Amygdala (tissue), 56 donors: Measurements from ENCODE around the gene WWTR1.

Experiments used
- DNase-seq, 56 donors: peaks; one replicate each; lab custom pipeline; 2025; lab: John Stamatoyannopoulos, UW

The WWTR1 gene

GRCh38 chr3:149599236-149599635, 58.6 kb downstream of the WWTR1 start:
- peak in 2 of 56 donors; percentile 22 to 34 for DNase-seq

- no peak for DNase-seq
These were observed 61.6 kb downstream of the WWTR1 start for GRCh38 chr3:149596134-149596770.

GRCh38 chr3:149593418-149594160, 64.2 kb downstream of the WWTR1 start:
- DNase-seq = no peak

- DNase-seq = peak in 1 of 56 donors; percentile 19
These were observed 65.0 kb downstream of the WWTR1 start for GRCh38 chr3:149592758-149593240.

GRCh38 chr3:149590691-149591441, 67.0 kb downstream of the WWTR1 start:
- DNase-seq = no peak

- DNase-seq = no peak
These were observed 68.5 kb downstream of the WWTR1 start for GRCh38 chr3:149589332-149589731.

- no peak for DNase-seq
These were observed 68.9 kb downstream of the WWTR1 start for GRCh38 chr3:149588909-149589308.

GRCh38 chr3:149587383-149587782, 70.4 kb downstream of the WWTR1 start:
- DNase-seq = no peak

GRCh38 chr3:149586871-149587270, 71.0 kb downstream of the WWTR1 start:
- no peak for DNase-seq

- no peak for DNase-seq
These were observed 72.5 kb downstream of the WWTR1 start for GRCh38 chr3:149585401-149585726.

- no peak for DNase-seq
These were observed 73.7 kb downstream of the WWTR1 start for GRCh38 chr3:149583921-149584635.

GRCh38 chr3:149582395-149582794, 75.4 kb downstream of the WWTR1 start:
- DNase-seq = no peak

GRCh38 chr3:149581681-149582370, 76.0 kb downstream of the WWTR1 start:
- peak in 15 of 56 donors; percentile 6 to 53 (median 13) for DNase-seq

GRCh38 chr3:149581248-149581647, 76.6 kb downstream of the WWTR1 start:
- no peak for DNase-seq

GRCh38 chr3:149579838-149580542, 77.8 kb downstream of the WWTR1 start:
- DNase-seq = no peak

GRCh38 chr3:149579161-149579560, 78.7 kb downstream of the WWTR1 start:
- no peak for DNase-seq

- DNase-seq = no peak
These were observed 80.0 kb downstream of the WWTR1 start for GRCh38 chr3:149577801-149578200.

GRCh38 chr3:149575961-149576564, 81.8 kb downstream of the WWTR1 start:
- peak in 15 of 56 donors; percentile 3 to 68 (median 32) for DNase-seq
